Stimulated activated CD8-positive, alpha-beta memory T cell treated with anti-CD3 and anti-CD28 coated beads, Interleukin-2, amount 100 ng/mL, for 1 hour (primary cell): ENCODE measurements around the gene ABR.
A peak's percentile ranks its signal among the peaks of the same experiment; 100 is the strongest.
"Not testable (repeated sequence)": the region's sequence is repeated elsewhere in the genome, so short reads cannot be mapped to it uniquely, and the experiment has no call there.

Source experiments
- DNase-seq, 2 donors: peaks; one replicate each; pipeline ENCODE4 v3.0.0-alpha.2; 2020; ENCODE audit warnings: low read depth in 2 of 2

ABR gene

GRCh38 chr17:1201132-1201702 lies 21.4 kb upstream of the ABR start:
- DNase-seq = peak; percentile 28 to 36

DNA sequence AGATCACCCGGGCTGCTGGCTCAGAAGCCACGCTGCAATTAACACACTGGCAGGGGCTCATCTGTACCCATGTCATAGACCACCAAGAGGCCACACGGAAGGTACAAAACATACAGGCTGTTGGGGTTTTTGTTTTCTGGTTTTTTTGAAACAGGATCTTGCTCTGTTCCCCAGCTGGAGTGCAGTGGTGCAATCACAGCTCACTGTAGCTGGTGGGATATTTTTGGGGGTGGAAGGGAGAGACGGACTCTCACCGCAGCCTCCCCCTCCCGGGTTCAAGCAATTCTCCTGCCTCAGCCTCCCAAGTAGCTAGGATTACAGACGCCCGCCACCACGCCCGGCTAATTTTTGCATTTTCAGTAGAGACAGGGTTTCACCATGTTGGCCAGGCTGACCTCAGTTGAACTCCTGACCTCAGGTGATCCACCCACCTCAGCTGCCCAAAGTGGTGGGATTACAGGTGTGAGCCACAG lies 19.5 kb upstream of the ABR start:
- not testable (repeated sequence) for DNase-seq

GRCh38 chr17:1197781-1198490 lies 18.2 kb upstream of the ABR start:
- DNase-seq = peak; percentile 47 to 56

DNA sequence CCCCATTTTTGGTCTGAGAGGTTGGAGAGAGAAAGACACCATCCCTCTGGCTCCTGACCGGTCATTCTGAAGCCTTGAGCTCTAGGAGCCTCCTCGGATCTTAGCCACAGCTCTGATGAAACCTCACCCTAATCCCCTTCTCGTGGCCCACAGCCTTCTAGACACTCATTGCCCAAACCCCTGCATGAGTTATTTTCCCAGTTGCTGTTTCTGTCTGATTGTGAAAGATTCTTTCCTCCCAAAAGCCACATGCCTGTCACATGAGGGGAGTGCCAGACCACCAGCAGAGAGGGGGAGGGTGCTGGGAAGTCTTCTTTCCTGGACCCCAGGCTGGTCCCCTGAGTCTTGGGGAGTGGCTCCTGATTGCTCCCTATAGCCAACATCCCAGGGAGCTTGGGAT lies 17.6 kb upstream of the ABR start:
- no peak for DNase-seq

GRCh38 chr17:1196946-1197345 lies 17.2 kb upstream of the ABR start:
- no peak for DNase-seq

GRCh38 chr17:1192911-1193699 lies 13.3 kb upstream of the ABR start:
- no peak for DNase-seq

DNA sequence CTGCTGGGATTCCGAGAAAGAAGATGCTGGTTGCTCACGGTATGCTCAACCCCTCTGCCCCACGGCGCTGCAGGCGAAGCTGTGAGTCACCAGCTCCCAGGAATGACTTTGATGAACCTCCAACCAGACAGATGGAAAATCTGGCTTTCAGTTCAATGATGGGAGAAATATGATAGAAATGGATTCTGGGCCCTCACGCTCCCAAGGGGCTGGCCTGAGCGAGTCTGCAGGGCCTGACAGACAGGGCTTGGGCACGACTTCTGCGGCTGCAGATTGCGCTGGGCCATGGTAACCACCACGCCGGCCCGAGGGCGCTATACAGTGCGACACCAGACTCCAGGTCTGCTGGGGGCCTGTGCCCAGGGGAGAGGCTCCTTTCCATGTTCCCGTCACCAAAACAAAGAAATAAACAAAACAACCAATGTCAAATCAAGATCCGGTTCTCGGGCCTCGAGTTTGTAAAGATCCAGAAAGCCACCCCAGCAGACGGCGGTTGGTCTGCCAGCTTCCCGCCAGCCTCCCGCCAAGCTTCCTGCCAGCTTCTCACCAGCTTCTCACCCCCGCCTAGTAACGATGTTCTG lies 11.1 kb upstream of the ABR start:
- DNase-seq = no peak

GRCh38 chr17:1188812-1189504 lies 9.2 kb upstream of the ABR start:
- DNase-seq = no peak

GRCh38 chr17:1186923-1187771 lies 7.4 kb upstream of the ABR start:
- DNase-seq = peak; percentile 61 to 63

DNA sequence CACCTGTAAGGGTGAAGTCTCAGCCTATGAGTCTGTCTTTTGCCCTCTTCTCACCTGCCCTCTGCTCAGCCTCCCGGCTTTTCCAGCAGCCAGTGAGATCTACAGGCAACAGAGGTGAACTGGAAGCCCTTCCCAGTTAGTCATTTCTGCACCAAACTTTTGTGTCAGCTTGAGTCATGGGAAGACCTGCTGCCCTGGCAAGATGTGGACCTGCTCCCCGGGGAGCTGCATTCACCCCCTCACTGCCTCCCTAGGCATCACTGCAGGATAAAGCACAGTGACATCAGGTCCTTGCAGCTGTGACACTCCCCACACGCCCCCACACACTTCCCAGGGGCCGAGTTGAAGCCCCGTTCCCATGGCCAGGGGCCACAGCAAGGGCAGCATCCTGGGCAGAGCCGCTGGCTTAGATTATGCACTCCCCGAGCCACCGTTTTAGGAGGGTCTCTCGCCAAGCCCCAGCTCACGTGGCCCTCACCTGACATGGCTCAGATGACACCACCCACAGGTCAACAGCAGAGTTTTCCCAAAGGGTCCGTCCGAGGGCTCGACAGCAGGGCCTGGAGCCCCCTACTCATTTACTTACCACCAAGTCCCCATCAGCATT lies 6.5 kb upstream of the ABR start:
- DNase-seq = no peak

- no peak for DNase-seq
These were observed 3.5 kb upstream of the ABR start for GRCh38 chr17:1183171-1183873.

- no peak for DNase-seq
These were observed 3.0 kb upstream of the ABR start for GRCh38 chr17:1182811-1183170.

- no peak for DNase-seq
These were observed 2.0 kb upstream of the ABR start for GRCh38 chr17:1181753-1182137.

DNA sequence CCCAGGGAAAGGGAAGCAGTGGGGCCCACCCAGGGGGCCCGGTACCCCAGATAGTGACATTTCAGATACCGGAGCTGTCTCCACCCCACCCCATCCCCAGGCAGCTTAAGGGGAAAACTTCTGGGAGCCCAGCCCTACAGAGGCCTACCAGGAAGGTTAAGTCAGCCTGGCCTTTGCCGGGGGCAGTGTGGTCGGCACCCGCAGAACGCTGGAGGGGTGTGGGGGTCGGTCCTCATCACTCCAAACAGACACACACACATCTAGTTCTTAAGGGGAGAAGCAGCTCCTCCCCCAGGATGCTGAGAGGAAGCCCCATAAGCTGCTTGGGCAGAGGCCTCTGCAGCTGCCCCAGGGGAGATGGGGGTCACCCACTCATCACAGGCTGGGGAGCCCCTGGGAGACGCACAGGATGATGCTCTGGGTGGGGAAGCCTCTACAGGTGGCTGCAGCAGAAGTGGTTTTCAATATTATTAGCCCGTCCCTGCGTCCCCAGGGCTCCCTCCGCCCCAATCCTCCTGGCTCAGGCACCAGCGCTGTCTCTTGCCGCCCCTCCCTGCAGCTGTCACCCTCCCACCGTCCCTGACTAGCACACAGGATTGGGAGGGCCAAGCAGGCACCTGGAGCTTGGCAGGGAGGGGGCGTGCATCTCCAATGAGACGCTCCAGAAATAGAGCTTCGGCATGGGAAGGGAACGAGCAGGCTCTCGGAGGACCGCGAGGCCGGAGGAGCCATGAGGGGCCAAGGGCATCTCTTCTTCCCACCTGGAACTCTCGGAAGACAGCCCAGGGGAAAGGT lies 1.4 kb upstream of the ABR start:
- DNase-seq = no peak

DNA sequence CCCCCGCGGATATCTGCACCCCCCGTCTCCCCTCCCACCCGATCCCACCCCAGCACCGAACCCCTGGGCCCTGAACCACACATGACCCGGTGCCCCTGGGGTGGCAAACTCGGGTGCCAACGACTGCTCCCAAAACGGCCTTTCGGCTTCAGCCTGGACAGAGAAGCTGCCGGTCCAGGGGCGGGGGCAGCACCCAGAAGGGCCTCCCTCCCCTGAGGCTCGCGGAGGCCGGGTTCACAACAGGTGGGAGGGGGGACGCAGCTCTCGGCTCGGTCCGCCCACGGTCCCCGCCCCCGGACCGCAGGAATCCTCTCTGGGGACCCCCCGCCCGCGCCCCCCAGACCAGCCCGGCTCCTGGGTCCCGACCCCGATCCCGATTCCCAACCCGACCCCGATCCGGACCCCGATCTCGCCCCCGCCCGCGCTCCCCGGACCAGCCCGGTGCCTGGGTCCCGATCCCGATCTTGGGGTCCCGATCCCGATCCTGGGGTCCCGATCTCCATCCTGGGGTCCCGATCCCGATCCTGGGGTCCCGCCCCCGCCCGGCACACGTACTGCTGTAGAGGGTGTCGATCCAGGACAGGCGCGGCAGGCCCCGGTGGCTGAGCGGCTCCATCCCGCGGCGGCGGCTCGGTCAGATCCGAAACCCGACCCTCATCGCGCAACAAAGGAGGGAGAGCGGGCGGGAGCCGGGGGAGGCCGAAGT lies 516 bp downstream of the ABR start:
- DNase-seq = no peak

- no peak for DNase-seq
These were observed 2.6 kb downstream of the ABR start for GRCh38 chr17:1177016-1177700.

- DNase-seq = no peak
These were observed 5.4 kb downstream of the ABR start for GRCh38 chr17:1174263-1174880.
